ENCODE measurements around the gene PLD1. TPM values are rescaled to one million over a fixed set of nuclear protein-coding genes. Genes with fewer than 3 reads are reported as not detected.

The PLD1 gene
- total RNA-seq, 2 experiments from 2014 or later = 2.0 to 3.4 TPM

DNA sequence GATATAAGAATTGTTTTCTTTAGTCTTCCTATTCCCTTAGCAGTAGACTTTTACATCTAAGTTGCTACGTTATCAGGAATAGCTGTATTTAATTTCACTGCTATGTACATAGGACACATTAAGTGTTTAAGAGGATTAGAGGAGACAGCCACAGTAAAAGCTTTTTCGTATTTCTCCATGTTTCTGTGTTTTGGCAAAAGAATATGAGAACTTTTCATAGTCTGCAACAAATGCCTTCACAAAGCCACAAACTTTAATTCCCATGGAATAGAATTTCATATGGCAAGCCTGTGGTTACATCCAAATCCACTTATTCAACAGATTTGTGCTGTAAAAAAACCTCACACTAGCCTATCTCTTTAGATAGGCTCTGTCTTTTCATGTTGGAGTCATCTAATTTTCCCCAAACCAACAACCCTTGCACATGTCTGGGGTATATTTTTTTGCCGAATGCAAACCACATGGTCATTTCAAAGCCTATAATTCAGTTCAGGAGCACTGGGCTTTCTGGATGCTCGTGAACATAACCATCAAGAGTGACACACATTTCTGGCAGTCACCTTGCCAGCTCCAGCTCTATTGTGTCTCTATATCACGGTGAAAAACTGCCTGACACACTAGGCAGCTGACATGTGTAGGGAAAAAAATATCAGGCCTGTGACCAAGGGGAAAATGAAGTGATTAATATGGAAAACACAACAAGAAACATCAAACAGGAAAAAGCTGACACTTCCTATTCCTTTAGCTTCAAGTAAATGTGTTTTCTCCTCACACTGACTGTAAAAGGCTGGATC, 19.2 kb downstream of the PLD1 start:
- H3K4me3 Mint-ChIP-seq = no peak overlapping the region
- CTCF ChIA-PET = no interaction called here
- no peaks in the 10 kb centered on the region for H3K36me3 Mint-ChIP-seq
- no peaks in the 10 kb centered on the region for H3K9me3 Mint-ChIP-seq (ENCODE audit: low read depth)
- ATAC-seq = no peak
- DNase-seq = no peak
- no peaks in the 10 kb centered on the region for H3K4me1 Mint-ChIP-seq
- no peak overlapping the region for H3K27ac Mint-ChIP-seq
- H3K27me3 Mint-ChIP-seq = peaks cover 9% of the 10 kb centered on the region

DNA sequence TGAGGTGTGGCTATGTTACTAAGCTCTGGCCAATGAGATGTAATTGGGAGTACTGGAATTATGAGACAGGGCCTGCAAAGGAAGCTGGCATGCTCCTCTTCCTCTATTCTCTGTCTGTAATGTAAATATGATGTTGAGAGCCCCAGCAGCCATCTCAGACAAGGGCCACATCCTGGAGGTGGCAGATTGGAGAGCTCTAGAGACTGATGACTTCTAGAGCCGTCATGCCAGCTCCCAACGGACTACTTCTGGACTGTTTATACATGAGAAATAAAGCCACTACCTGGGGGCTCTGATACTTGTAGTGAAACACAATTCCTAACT, 19.7 kb downstream of the PLD1 start:
- CTCF ChIA-PET = interaction anchor here (0.6 kb wide), 1 partner anchor 547 kb away, joined by 3 read pairs; no protein-coding TSS in a partner anchor
- Mint-ChIP-seq H3K27me3 (peaks cover 9% of the 10 kb centered on the region), H3K27ac (no peak overlapping the region), H3K36me3 (no peaks in the 10 kb centered on the region), H3K9me3 (ENCODE audit: low read depth) (no peaks in the 10 kb centered on the region), H3K4me3 (no peak overlapping the region), H3K4me1 (no peaks in the 10 kb centered on the region)
- no peak for ATAC-seq
- no peak for DNase-seq

DNA sequence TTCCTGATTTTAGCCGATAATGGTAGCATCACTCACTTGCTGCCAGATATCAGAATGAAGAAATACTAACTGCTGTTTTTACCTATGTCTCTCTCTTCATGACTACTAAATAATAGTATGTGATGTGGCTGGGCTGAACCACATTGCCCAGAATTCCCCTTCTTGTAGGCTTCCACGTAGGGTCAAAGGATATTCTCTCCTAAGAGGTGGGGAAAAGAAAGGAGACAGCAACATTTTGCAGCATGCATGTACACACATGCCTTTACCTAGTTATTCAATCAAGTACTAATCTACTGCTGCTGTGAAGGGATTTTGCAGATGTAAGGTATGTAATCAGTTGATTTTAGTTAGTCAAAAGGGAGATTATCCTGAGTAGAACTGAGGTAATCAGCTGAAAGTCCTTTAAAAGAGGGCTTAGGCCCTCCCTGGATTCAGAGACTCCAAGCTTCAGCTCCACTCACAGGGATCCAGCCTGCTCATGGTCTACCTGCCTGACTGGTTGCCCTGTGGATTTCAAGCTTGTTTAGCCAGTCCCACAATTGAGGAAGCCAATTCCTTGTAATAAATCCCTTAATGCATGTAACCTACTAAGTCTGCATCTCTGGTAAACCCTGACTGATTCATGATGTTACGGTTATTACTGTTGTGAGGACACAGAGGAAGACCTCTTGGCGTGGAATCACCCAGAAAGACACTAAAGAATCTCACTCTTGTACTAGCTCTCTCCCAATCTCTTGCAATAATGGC, 20.4 kb downstream of the PLD1 start:
- H3K27me3 Mint-ChIP-seq = peaks cover 9% of the 10 kb centered on the region
- CTCF ChIA-PET = interaction anchor here (0.6 kb wide), 1 partner anchor 548 kb away, joined by 3 read pairs; no protein-coding TSS in a partner anchor
- H3K9me3 Mint-ChIP-seq (ENCODE audit: low read depth) = no peaks in the 10 kb centered on the region
- H3K27ac Mint-ChIP-seq = no peak overlapping the region
- DNase-seq (no peak), ATAC-seq (no peak)
- H3K36me3 Mint-ChIP-seq = no peaks in the 10 kb centered on the region
- H3K4me1 Mint-ChIP-seq = no peaks in the 10 kb centered on the region
- H3K4me3 Mint-ChIP-seq = no peak overlapping the region

DNA sequence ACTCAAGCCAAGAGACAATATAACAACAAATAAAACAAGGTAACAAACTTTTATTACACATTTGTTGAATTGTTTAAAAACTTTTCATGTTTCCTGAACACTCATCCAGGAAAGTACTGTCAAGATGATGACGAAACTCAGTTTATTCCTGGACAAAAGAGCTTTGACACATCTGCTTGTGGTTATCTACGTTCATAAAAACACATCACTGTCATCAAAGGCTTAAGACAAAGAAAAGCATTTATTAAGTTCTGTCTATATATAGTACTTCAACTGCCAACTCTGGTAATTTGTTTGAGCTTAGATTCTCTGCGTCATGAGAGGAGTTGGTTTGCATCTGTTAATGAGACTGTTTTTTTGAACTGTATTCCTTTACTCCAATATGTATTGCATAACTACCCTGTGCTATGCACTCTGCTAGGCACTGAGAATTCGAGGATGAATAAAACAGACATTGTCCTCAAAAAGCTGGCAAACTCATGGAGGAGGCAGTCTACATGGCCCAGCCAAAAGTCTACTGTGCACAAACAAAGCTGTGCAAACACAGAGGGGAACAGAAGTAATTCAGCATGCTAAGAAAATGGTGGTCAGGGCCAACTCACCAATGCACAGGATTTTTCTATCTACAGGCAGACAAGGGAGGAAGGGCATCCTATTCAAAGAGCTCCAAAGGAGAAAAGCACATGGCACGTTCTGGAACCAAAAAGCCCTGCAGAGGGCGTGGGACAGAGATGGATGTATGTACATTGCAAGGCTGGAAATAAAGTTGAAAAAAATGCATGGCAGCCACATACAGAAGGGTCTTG, 21.5 kb downstream of the PLD1 start:
- CTCF ChIA-PET = interaction anchor here (0.7 to 1.7 kb wide), 2 partner anchors 44 to 142 kb away, joined by 3 read pairs; no protein-coding TSS in a partner anchor
- H3K36me3 Mint-ChIP-seq = no peaks in the 10 kb centered on the region
- DNase-seq = no peak
- no peak overlapping the region for H3K4me3 Mint-ChIP-seq
- no peak overlapping the region for H3K27ac Mint-ChIP-seq
- H3K27me3 Mint-ChIP-seq = peaks cover 12% of the 10 kb centered on the region
- ATAC-seq = no peak
- no peaks in the 10 kb centered on the region for H3K9me3 Mint-ChIP-seq (ENCODE audit: low read depth)
- H3K4me1 Mint-ChIP-seq = no peaks in the 10 kb centered on the region

DNA sequence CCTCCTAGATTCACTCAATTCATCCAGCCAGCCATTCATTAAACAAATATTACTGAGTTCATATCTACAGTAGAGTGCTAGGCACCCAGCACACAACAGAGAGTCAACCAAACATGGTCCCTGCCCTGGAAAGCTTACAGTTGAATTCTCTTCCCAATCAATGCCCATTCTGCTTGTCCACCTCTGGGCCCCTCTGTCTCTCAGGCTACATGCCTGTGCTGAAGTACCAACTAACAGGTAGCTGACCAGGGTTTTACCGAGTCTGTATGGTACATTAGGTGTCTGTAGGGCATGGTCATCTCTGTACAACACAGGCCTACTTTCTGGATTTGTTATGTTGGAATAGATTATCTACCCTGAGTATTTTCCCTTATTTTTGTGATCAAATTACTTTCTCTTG, 23.3 kb downstream of the PLD1 start:
- no peaks in the 10 kb centered on the region for H3K9me3 Mint-ChIP-seq (ENCODE audit: low read depth)
- H3K27me3 Mint-ChIP-seq = peaks cover 12% of the 10 kb centered on the region
- H3K36me3 Mint-ChIP-seq = no peaks in the 10 kb centered on the region
- no peak overlapping the region for H3K27ac Mint-ChIP-seq
- CTCF ChIA-PET = no interaction called here
- H3K4me3 Mint-ChIP-seq = no peak overlapping the region
- ATAC-seq (no peak), DNase-seq (no peak)
- no peaks in the 10 kb centered on the region for H3K4me1 Mint-ChIP-seq

DNA sequence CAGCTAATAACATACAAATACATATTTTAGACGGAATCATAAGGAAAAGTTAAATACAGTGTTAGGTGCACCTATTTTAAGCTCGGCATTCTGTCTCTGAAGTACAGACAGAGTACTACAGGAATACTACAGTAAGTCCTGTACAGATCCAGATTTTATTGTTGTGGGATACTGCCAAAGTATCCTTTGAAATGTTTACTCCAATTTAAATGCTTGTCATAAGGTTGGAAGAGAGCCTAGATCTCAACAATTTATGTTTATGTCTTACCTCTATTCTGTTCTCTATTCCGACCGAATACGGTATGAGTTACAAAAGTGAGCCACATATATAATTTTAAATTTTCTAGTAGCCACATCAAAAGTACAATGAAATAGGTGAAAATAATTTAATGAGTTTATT, 25.3 kb downstream of the PLD1 start:
- peaks cover 21% of the 10 kb centered on the region for H3K27me3 Mint-ChIP-seq
- CTCF ChIA-PET = no interaction called here
- no peak overlapping the region for H3K4me3 Mint-ChIP-seq
- DNase-seq (no peak), ATAC-seq (no peak)
- H3K36me3 Mint-ChIP-seq = no peaks in the 10 kb centered on the region
- H3K4me1 Mint-ChIP-seq = no peaks in the 10 kb centered on the region
- H3K27ac Mint-ChIP-seq = no peak overlapping the region
- H3K9me3 Mint-ChIP-seq (ENCODE audit: low read depth) = no peaks in the 10 kb centered on the region

DNA sequence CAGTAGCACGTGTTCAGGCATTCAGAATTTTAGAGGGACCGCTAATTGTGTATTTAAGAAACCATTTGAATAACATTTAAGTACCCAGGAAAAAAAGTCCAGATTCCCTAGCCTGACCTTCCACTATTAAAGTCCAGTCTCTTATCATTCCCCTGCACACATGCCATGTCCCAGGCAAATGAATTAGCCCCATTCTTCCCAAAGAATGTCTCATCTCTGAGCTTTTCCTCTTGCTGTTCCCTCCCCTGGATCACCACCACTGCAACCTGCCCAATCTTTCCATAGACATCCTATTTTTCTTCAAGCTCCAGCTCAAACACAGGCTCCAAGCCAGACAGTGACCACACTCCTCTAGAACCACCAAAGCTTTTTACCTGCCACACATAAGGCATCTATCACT, 25.9 kb downstream of the PLD1 start:
- no peak overlapping the region for H3K27ac Mint-ChIP-seq
- no peaks in the 10 kb centered on the region for H3K9me3 Mint-ChIP-seq (ENCODE audit: low read depth)
- H3K36me3 Mint-ChIP-seq = no peaks in the 10 kb centered on the region
- ATAC-seq = no peak
- no peaks in the 10 kb centered on the region for H3K4me1 Mint-ChIP-seq
- no peak overlapping the region for H3K4me3 Mint-ChIP-seq
- CTCF ChIA-PET = no interaction called here
- no peak for DNase-seq
- H3K27me3 Mint-ChIP-seq = peaks cover 21% of the 10 kb centered on the region

DNA sequence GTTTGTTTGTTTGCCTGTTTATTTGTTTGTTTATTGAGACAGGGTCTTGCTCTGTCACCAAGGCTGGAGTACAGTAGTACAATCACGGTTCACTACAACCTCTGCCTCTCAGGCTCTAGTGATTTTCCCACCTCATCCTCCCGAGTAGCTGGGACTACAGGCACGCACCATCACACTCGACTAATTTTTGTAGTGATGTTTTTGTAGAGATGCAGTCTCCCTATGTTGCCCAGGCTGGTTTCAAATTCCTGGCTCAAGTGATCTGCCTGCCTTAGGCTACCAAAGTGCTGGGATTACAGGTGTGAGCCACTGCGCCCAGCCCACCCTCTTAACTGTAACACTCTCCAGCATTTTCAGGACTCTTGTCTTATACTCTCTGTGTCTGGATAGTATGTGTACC, 26.7 kb downstream of the PLD1 start:
- Mint-ChIP-seq H3K4me3 (no peak overlapping the region), H3K27me3 (peaks cover 15% of the 10 kb centered on the region), H3K9me3 (ENCODE audit: low read depth) (no peaks in the 10 kb centered on the region), H3K27ac (no peak overlapping the region), H3K4me1 (no peaks in the 10 kb centered on the region), H3K36me3 (no peaks in the 10 kb centered on the region)
- DNase-seq (no peak), ATAC-seq (no peak)
- CTCF ChIA-PET = interaction anchor here (0.6 to 1.3 kb wide), 3 partner anchors 11 to 880 kb away, joined by 3 read pairs; no protein-coding TSS in a partner anchor

DNA sequence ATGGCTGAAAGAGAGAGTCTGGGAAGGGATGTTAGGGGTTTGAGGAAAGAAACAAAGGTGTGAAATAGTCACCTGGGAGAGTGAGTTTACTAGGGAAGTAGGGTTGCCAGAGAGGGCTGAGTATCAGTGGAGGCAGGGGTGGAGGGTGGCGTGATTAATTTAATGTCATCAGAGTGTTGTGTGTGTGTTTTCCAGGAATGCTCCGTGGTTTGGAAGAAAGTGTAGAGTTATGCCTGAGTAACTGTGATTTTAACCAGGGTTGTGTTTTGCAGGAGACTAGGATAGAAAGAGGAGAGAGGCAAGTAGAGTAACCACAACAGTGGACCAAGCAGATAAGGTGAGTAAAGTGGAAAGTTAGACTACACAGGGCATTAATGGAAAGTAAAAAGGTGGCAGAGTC, 27.2 kb downstream of the PLD1 start:
- Mint-ChIP-seq H3K4me3 (no peak overlapping the region), H3K9me3 (ENCODE audit: low read depth) (no peaks in the 10 kb centered on the region), H3K27ac (no peak overlapping the region), H3K4me1 (no peaks in the 10 kb centered on the region), H3K36me3 (no peaks in the 10 kb centered on the region), H3K27me3 (peaks cover 15% of the 10 kb centered on the region)
- DNase-seq (no peak), ATAC-seq (no peak)
- CTCF ChIA-PET = interaction anchor here (0.6 to 1.3 kb wide), 2 partner anchors 10 to 880 kb away, joined by 3 read pairs; no protein-coding TSS in a partner anchor

DNA sequence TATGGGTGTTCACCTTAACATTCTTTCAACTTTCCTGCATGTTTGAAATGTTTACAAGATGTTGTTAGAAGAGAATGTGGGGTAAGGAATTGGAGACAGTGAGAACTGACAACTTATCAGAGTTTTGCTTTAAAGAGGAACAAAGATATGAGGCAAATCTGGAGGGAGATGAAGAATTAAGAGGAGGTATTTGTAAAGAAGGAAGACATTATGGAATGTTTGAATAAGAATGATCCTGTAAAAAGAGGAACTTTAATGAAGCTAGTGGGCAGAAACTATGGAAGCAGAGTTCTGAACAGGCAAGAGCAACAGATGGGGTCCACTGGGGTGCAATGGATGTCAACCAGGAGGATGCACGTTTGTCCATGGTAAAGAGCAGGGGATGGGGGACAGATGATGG, 27.7 kb downstream of the PLD1 start:
- ATAC-seq = no peak
- Mint-ChIP-seq H3K4me1 (no peaks in the 10 kb centered on the region), H3K27me3 (peaks cover 15% of the 10 kb centered on the region), H3K27ac (no peak overlapping the region), H3K9me3 (ENCODE audit: low read depth) (no peaks in the 10 kb centered on the region), H3K36me3 (no peaks in the 10 kb centered on the region), H3K4me3 (no peak overlapping the region)
- CTCF ChIA-PET = interaction anchor here (1.3 kb wide), 1 partner anchor 10 kb away, joined by 3 read pairs; no protein-coding TSS in a partner anchor
- DNase-seq = no peak

DNA sequence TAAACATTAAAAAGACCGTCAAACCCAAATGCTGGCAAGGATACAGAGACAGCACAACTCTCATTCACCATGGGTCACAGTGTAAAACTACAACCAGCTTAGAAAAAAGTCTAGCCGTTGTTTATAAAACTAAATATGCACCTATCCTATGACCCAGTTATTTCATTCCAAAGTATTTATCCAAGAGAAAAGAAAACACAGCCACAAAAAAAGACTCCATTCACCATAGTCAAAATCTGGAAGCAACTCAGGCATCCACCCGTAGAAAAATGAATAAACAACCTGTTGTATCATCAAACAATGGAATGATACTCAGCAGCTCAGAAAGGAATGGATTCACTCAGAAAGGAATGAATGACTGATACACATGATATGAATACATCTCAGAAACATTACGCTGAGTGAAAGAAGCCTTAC, 28.6 kb downstream of the PLD1 start:
- H3K27ac Mint-ChIP-seq = no peak overlapping the region
- H3K27me3 Mint-ChIP-seq = peaks cover 12% of the 10 kb centered on the region
- no peak overlapping the region for H3K4me3 Mint-ChIP-seq
- CTCF ChIA-PET = interaction anchor here (1.6 kb wide), 1 partner anchor 10 kb away, joined by 7 read pairs; no protein-coding TSS in a partner anchor
- no peaks in the 10 kb centered on the region for H3K36me3 Mint-ChIP-seq
- ATAC-seq (no peak), DNase-seq (no peak)
- H3K4me1 Mint-ChIP-seq = no peaks in the 10 kb centered on the region
- H3K9me3 Mint-ChIP-seq (ENCODE audit: low read depth) = no peaks in the 10 kb centered on the region

DNA sequence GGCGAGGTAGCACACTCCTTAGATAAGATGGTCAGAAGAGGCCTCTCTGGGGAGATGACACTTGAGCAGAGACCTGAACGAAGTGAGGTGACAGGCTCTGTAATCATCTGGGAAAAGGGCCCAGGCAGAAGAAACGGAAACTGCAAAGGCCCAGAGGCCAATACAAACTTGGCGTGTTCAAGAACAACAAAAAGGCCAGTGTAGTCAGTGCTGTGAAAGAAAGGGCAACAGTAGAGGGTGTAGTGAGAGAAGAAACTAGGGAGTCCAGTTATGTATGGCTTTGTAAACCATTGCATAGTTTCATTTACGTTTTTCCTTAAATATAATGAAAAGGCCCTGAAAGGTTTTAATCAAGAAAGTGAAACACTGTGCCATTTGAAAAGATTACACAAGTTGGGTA, 31.8 kb downstream of the PLD1 start:
- Mint-ChIP-seq H3K36me3 (no peaks in the 10 kb centered on the region), H3K9me3 (ENCODE audit: low read depth) (no peaks in the 10 kb centered on the region)
- no peak for ATAC-seq

DNA sequence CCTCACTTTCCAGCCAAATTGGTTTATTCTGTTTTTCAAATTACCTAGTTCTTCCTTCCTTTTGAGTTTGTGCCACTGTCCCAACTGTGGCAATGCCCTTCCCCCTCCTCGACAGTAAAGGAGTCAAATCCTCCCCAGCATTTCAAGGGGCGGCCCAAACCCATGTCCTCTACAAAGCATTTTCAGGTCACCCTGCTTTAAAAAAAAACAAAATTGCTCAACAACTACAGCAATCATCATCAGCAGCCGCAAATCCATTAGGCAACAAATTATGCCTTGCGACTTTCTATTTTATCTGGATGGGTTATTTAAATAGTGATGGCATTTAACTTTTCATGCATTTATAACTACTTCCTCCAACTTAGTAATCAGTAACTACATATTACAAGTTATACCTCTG, 32.7 kb downstream of the PLD1 start:
- Mint-ChIP-seq H3K4me3 (no peak overlapping the region), H3K27ac (no peak overlapping the region), H3K27me3 (peaks cover 10% of the 10 kb centered on the region), H3K4me1 (no peaks in the 10 kb centered on the region), H3K9me3 (ENCODE audit: low read depth) (no peaks in the 10 kb centered on the region), H3K36me3 (no peaks in the 10 kb centered on the region)
- no peak for ATAC-seq
- CTCF ChIA-PET = no interaction called here
- no peak for DNase-seq

More for the DNA sequence above, 31.8 kb downstream of the PLD1 start:
- Mint-ChIP-seq H3K27ac (no peak overlapping the region), H3K4me3 (no peak overlapping the region), H3K27me3 (peaks cover 10% of the 10 kb centered on the region), H3K4me1 (no peaks in the 10 kb centered on the region)
- no peak for DNase-seq
- CTCF ChIA-PET = no interaction called here
